PFSK-1 (cell line): ENCODE data around the gene LMO2.

Experiments
- POLR2AphosphoS5 ChIP-seq: IDR thresholded peaks from 2 replicates; pipeline ENCODE4 v1.6.1; 2012; ENCODE audit warnings: low read depth, mild to moderate bottlenecking, control low read depth, low read length, moderate library complexity
- REST ChIP-seq, 2 experiments: IDR thresholded peaks; 2 replicates each; pipeline versions ENCODE4 v1.6.1 to v1.8.0; 2011 to 2012; ENCODE audit warnings: low read depth in 2 of 2, low read length in 2 of 2, control low read depth in 1 of 2, inconsistent platforms in 1 of 2, mild to moderate bottlenecking in 1 of 2, moderate library complexity in 1 of 2; ENCODE audit not compliant: insufficient read depth in 1 of 2
- SIN3A ChIP-seq: IDR thresholded peaks from 2 replicates; pipeline ENCODE4 v1.6.1; 2012; ENCODE audit warnings: mild to moderate bottlenecking, low read length, moderate library complexity, borderline replicate concordance; ENCODE audit not compliant: insufficient read depth
- TAF1 ChIP-seq: IDR thresholded peaks from 2 replicates; pipeline ENCODE4 v1.6.1; 2012; ENCODE audit warnings: low read length, control low read depth, borderline replicate concordance; ENCODE audit not compliant: insufficient read depth

GRCh38 chr11:33900159-33900840, 8.4 kb upstream of the LMO2 start:
- no peak for TF ChIP-seq POLR2AphosphoS5
- no peak for TF ChIP-seq SIN3A
- TF ChIP-seq REST (IDR thresholded peaks at IDR 0.05; ENCODE audit: insufficient read depth in 1 of 2, low read depth in 2 of 2, low read length in 2 of 2), result no peak
- TF ChIP-seq TAF1, result no peak
